Cerebellar cortex (tissue), 1 donor: Measurements from ENCODE around the gene VAT1.
"Not testable (repeated sequence)": the region's sequence is repeated elsewhere in the genome, so short reads cannot be mapped to it uniquely, and the experiment has no call there.

Experiments used
- DNase-seq: peaks from one replicate; pipeline ENCODE4 v3.0.0-alpha.2; 2015; ENCODE audit warnings: low spot score

Gene VAT1

GRCh38 chr17:43021741-43022512 is at the start of gene VAT1:
Gene VAT1 (minus strand): TSS chr17:43022385. CDS start chr17:43022322, 63 bp downstream.
- peak; percentile 75 for DNase-seq

GRCh38 chr17:43070872-43071271 is 48.7 kb upstream of the VAT1 start:
- DNase-seq: no peak

GRCh38 chr17:43070257-43070656 is 48.1 kb upstream of the VAT1 start:
- no peak for DNase-seq

- no peak for DNase-seq
These were observed 47.2 kb upstream of the VAT1 start for GRCh38 chr17:43069368-43069898.

GRCh38 chr17:43068570-43069367 is 46.6 kb upstream of the VAT1 start:
- no peak for DNase-seq

- DNase-seq: no peak
These were observed 40.9 kb upstream of the VAT1 start for GRCh38 chr17:43062984-43063638.

- DNase-seq: no peak
These were observed 33.9 kb upstream of the VAT1 start for GRCh38 chr17:43056051-43056450.

GRCh38 chr17:43053008-43053407 is 30.8 kb upstream of the VAT1 start:
- DNase-seq: not testable (repeated sequence)

- no peak for DNase-seq
These were observed 29.8 kb upstream of the VAT1 start for GRCh38 chr17:43051969-43052368.

- no peak for DNase-seq
These were observed 21.8 kb upstream of the VAT1 start for GRCh38 chr17:43044024-43044423.

GRCh38 chr17:43043307-43043706 is 21.1 kb upstream of the VAT1 start:
- no peak for DNase-seq

GRCh38 chr17:43042025-43042628 is 19.9 kb upstream of the VAT1 start:
- no peak for DNase-seq

- no peak for DNase-seq
These were observed 18.5 kb upstream of the VAT1 start for GRCh38 chr17:43040655-43041054.

GRCh38 chr17:43039646-43040045 is 17.5 kb upstream of the VAT1 start:
- DNase-seq: no peak

GRCh38 chr17:43034894-43035293 is 12.7 kb upstream of the VAT1 start:
- no peak for DNase-seq

GRCh38 chr17:43033948-43034881 is 12.0 kb upstream of the VAT1 start:
- DNase-seq: no peak

GRCh38 chr17:43031666-43032065 is 9.5 kb upstream of the VAT1 start:
- DNase-seq: no peak

GRCh38 chr17:43030137-43030767 is 8.1 kb upstream of the VAT1 start:
- DNase-seq: no peak

- no peak for DNase-seq
These were observed 6.2 kb upstream of the VAT1 start for GRCh38 chr17:43028221-43028861.
